ENCODE results near the gene XPNPEP2.

Gene XPNPEP2, protein sequence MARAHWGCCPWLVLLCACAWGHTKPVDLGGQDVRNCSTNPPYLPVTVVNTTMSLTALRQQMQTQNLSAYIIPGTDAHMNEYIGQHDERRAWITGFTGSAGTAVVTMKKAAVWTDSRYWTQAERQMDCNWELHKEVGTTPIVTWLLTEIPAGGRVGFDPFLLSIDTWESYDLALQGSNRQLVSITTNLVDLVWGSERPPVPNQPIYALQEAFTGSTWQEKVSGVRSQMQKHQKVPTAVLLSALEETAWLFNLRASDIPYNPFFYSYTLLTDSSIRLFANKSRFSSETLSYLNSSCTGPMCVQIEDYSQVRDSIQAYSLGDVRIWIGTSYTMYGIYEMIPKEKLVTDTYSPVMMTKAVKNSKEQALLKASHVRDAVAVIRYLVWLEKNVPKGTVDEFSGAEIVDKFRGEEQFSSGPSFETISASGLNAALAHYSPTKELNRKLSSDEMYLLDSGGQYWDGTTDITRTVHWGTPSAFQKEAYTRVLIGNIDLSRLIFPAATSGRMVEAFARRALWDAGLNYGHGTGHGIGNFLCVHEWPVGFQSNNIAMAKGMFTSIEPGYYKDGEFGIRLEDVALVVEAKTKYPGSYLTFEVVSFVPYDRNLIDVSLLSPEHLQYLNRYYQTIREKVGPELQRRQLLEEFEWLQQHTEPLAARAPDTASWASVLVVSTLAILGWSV
- total RNA-seq: 0.10 to 2.3 (median 0.49) reads per million in 9 experiments

DNA sequence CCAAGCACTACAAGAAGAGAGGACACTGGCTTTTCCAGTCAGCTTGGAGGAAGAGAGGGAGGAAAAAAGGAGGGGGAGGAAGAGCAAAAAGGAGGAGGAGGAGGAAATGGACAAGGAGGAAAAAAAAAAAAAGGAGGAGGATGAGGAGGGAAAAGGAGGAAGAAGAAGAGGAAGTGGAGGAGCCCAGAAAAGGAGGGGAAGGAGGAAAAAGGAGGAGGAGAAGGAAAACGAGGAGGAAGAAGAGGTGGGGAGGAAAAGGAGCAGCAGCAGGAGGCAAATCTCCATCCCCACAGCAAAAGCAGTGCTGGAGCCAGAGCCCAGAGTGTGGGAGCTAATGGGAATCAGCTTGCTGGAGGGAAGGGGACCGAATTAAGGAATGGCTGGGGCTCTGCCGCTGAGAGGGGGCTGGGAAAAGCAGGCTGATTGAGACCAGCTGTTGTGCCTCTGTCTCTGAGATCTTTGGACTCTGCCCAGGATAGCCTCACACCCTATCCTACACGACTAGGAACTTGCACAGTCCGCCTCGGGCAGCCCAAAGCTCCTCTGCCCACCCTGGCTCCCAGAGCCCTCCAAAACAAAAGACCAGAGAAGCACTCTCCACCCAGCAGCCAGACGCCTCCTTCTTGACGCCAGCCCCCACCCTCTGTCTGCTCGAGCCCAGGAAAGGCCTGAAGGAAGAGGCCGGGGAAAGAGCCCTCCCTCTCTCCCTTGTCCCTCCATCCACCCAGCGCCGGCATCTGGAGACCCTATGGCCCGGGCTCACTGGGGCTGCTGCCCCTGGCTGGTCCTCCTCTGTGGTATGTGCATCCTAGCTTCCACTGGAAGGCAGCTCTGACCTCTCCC, at the start of gene XPNPEP2:
Gene XPNPEP2 (plus strand): TSS at position 514 of the 843 bp plus-strand sequence. CDS start 235 bp downstream, at position 749.
- Mint-ChIP-seq H3K4me3 (no peak within 1 kb of the TSS), H3K4me1 (ENCODE audit: low read depth in 2 of 2) (peaks cover 12 to 21% of the 10 kb centered on the region in 2 donors), H3K36me3 (ENCODE audit: insufficient read depth) (no peaks in the 10 kb centered on the region), H3K27me3 (no peaks in the 10 kb centered on the region), H3K9me3 (no peaks in the 10 kb centered on the region), H3K27ac (no peak within 1 kb of the TSS)
- ATAC-seq (replicated peaks) (no peak), DNase-seq (no peak)

DNA sequence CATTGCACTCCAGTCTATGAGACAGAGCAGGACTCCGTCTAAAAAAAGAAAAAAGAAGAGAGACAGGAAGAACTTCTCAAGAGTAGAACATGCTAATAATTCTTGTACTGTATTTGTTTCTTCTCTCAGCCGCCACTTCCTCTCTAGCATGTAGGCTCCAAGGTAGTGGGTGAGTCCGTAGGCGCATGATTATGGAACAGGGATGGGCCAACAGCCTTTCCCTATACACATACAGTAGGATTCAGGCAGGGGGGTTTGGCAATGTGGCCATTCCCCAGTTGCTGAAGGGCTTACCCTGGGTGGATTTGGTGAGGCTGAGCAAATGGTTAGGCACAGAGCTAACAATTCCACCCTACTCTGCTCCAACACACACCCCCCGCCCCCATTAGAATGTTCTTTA, 49.0 kb upstream of the XPNPEP2 start:
- Mint-ChIP-seq H3K36me3 (ENCODE audit: insufficient read depth) (no peaks in the 10 kb centered on the region), H3K27me3 (no peaks in the 10 kb centered on the region), H3K27ac (no peak overlapping the region), H3K4me1 (ENCODE audit: low read depth in 2 of 2) (peaks cover 0 to 1% of the 10 kb centered on the region in 2 donors), H3K9me3 (no peaks in the 10 kb centered on the region), H3K4me3 (no peak overlapping the region)
- ATAC-seq (replicated peaks) (no peak), DNase-seq (no peak)

GRCh38 chrX:129690435-129690834, 48.3 kb upstream of the XPNPEP2 start:
- no peaks in the 10 kb centered on the region for H3K9me3 Mint-ChIP-seq
- ATAC-seq (replicated peaks): no peak

DNA sequence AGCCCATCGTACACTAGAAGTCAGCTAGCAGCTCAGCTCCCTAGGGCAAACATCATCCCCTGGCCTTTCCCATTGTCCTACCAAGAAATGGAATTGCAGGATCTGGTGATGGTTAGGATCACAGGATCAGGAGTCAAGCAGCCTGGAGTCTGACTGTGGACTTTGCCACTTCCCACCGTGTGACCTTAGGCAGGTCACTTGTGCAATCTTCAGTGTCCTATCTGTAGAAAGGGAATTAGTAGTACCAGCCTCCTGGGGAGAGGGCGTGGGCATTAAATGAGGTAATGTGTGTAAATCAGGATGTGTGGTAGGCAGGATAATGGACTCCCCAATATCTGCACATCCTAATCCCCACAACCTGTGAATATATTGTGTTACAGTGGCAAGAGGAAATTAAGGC, 45.4 kb upstream of the XPNPEP2 start:
- Mint-ChIP-seq H3K27me3 (no peaks in the 10 kb centered on the region), H3K27ac (no peak overlapping the region), H3K36me3 (ENCODE audit: insufficient read depth) (no peaks in the 10 kb centered on the region), H3K9me3 (no peaks in the 10 kb centered on the region), H3K4me1 (ENCODE audit: low read depth in 2 of 2) (peaks cover 0 to 1% of the 10 kb centered on the region in 2 donors), H3K4me3 (no peak overlapping the region)
- ATAC-seq (replicated peaks) (no peak), DNase-seq (no peak)

More at GRCh38 chrX:129690435-129690834, 48.3 kb upstream of the XPNPEP2 start:
- no peaks in the 10 kb centered on the region for H3K36me3 Mint-ChIP-seq (ENCODE audit: insufficient read depth)
- H3K27me3 Mint-ChIP-seq: no peaks in the 10 kb centered on the region
- no peak overlapping the region for H3K27ac Mint-ChIP-seq
- no peak for DNase-seq
- H3K4me1 Mint-ChIP-seq (ENCODE audit: low read depth in 2 of 2): peaks cover 0 to 1% of the 10 kb centered on the region in 2 donors
- H3K4me3 Mint-ChIP-seq: no peak overlapping the region

GRCh38 chrX:129694805-129695204, 44.0 kb upstream of the XPNPEP2 start:
- Mint-ChIP-seq H3K27ac (no peak overlapping the region), H3K4me3 (no peak overlapping the region), H3K27me3 (no peaks in the 10 kb centered on the region), H3K9me3 (no peaks in the 10 kb centered on the region), H3K4me1 (ENCODE audit: low read depth in 2 of 2) (no peaks in the 10 kb centered on the region), H3K36me3 (ENCODE audit: insufficient read depth) (no peaks in the 10 kb centered on the region)
- no peak for DNase-seq
- ATAC-seq (replicated peaks): no peak

GRCh38 chrX:129695535-129695934, 43.2 kb upstream of the XPNPEP2 start:
- no peaks in the 10 kb centered on the region for H3K4me1 Mint-ChIP-seq (ENCODE audit: low read depth in 2 of 2)
- no peak overlapping the region for H3K4me3 Mint-ChIP-seq
- H3K27me3 Mint-ChIP-seq: no peaks in the 10 kb centered on the region
- DNase-seq (no peak), ATAC-seq (replicated peaks) (no peak)
- H3K36me3 Mint-ChIP-seq (ENCODE audit: insufficient read depth): no peaks in the 10 kb centered on the region
- no peak overlapping the region for H3K27ac Mint-ChIP-seq
- H3K9me3 Mint-ChIP-seq: no peaks in the 10 kb centered on the region

- Mint-ChIP-seq H3K4me1 (ENCODE audit: low read depth in 2 of 2) (no peaks in the 10 kb centered on the region), H3K4me3 (no peak overlapping the region), H3K36me3 (ENCODE audit: insufficient read depth) (no peaks in the 10 kb centered on the region), H3K9me3 (no peaks in the 10 kb centered on the region), H3K27ac (no peak overlapping the region), H3K27me3 (no peaks in the 10 kb centered on the region)
- ATAC-seq (replicated peaks) (no peak), DNase-seq (no peak)
Observed at GRCh38 chrX:129695937-129696336, 42.8 kb upstream of the XPNPEP2 start.

- H3K36me3 Mint-ChIP-seq (ENCODE audit: insufficient read depth): no peaks in the 10 kb centered on the region
- H3K27ac Mint-ChIP-seq: no peak overlapping the region
- DNase-seq (no peak), ATAC-seq (replicated peaks) (no peak)
- no peak overlapping the region for H3K4me3 Mint-ChIP-seq
- H3K4me1 Mint-ChIP-seq (ENCODE audit: low read depth in 2 of 2): no peaks in the 10 kb centered on the region
- H3K9me3 Mint-ChIP-seq: no peaks in the 10 kb centered on the region
- H3K27me3 Mint-ChIP-seq: no peaks in the 10 kb centered on the region
Observed at GRCh38 chrX:129696463-129697155, 42.2 kb upstream of the XPNPEP2 start.

DNA sequence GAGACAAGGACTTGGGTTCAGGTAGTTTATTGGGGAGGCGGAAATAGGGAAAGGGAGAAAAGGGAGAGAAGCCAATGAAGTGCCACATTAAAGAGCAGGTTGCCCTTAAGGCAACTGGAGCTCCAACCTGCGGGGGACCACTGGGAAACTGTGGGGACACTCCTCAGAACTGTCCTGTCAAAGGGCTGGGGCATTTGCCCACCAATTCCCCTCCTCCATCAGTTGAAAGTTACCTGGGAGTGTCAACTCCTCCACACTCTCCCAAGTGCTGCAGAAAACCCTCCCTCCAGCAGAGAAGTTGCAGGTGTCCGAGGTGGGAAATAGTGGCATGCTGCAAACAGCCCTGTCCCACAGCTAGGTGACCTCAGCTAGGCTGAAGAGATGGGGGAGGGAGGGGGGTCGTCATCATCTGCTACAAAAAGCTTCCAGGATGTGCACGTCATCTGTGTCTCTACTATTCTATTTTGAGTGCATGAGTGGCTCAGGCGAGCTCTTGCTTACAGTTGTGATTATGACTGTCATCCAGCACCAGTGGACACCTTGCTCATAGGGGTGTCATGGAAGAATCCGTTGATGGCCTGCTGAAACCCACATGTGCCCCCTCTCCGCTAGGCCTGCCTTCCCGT, 41.5 kb upstream of the XPNPEP2 start:
- Mint-ChIP-seq H3K27me3 (no peaks in the 10 kb centered on the region), H3K4me1 (ENCODE audit: low read depth in 2 of 2) (no peaks in the 10 kb centered on the region), H3K4me3 (no peak overlapping the region), H3K36me3 (ENCODE audit: insufficient read depth) (no peaks in the 10 kb centered on the region), H3K9me3 (no peaks in the 10 kb centered on the region), H3K27ac (no peak overlapping the region)
- ATAC-seq (replicated peaks) (no peak), DNase-seq (no peak)

DNA sequence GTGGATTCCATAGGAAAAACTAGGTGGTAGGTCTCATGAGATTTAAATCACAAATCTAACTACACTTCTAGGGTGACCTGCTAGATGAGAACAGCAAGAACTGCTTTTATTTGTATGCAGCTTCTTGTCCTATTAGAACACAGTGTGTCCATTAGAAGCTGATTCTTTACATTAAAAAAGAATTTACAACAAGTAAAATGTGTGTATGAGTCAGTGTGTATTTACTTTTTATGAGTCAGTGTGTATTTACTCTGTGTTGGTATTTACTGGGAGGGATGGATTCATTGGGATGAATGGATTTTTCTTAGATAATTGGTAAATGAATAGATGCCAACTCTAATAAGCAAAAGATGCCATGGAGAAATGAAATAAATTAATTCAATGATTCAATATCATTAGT, 40.6 kb upstream of the XPNPEP2 start:
- no peak overlapping the region for H3K4me3 Mint-ChIP-seq
- ATAC-seq (replicated peaks) (no peak), DNase-seq (no peak)
- no peaks in the 10 kb centered on the region for H3K27me3 Mint-ChIP-seq
- no peaks in the 10 kb centered on the region for H3K4me1 Mint-ChIP-seq (ENCODE audit: low read depth in 2 of 2)
- no peak overlapping the region for H3K27ac Mint-ChIP-seq
- no peaks in the 10 kb centered on the region for H3K36me3 Mint-ChIP-seq (ENCODE audit: insufficient read depth)
- H3K9me3 Mint-ChIP-seq: no peaks in the 10 kb centered on the region

DNA sequence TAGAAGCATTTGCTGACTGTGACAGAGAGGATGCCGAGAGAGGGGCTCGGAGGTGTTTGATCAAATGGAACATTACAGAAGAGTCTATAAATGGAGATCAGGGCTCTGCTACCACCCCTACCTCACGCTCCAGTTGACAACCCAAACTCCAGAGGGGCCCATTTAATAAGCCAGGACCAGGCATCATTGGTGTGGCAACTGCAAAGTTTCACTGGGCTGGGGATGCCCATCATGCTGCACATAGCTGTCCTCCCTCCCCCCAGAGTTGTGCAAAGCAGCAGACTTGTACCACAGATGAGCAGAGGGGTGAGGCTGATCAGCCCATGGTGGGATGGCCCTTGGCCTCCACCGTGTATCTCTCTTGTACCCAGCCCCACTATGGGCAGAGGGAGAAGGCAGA, 38.2 kb upstream of the XPNPEP2 start:
- no peak overlapping the region for H3K4me3 Mint-ChIP-seq
- no peak overlapping the region for H3K27ac Mint-ChIP-seq
- H3K4me1 Mint-ChIP-seq (ENCODE audit: low read depth in 2 of 2): no peaks in the 10 kb centered on the region
- DNase-seq (no peak), ATAC-seq (replicated peaks) (no peak)
- H3K27me3 Mint-ChIP-seq: no peaks in the 10 kb centered on the region
- H3K9me3 Mint-ChIP-seq: no peaks in the 10 kb centered on the region
- no peaks in the 10 kb centered on the region for H3K36me3 Mint-ChIP-seq (ENCODE audit: insufficient read depth)

DNA sequence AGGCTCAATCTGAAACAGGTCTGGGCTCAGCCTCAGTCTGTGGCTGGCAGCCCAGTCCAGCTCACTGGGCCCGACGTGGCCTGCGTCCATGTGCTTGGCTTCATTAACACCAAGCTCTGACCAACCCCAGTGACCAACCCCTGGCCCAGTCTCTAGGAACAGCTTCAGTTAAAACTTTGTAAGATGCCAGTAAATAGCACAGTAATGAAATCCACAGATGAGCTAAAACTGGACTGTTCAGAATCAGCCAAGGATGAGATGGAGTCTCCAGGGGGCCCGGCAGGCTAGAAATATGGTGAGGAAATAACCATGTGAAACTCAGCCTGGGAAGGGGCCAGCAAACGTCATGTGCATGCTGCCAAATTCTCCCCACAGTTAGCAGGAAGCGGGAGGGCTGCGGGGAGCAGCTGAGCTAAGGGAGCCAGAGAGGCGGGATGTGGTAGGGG, 37.1 kb upstream of the XPNPEP2 start:
- Mint-ChIP-seq H3K27me3 (no peaks in the 10 kb centered on the region), H3K4me3 (no peak overlapping the region), H3K36me3 (ENCODE audit: insufficient read depth) (no peaks in the 10 kb centered on the region), H3K9me3 (no peaks in the 10 kb centered on the region), H3K4me1 (ENCODE audit: low read depth in 2 of 2) (no peaks in the 10 kb centered on the region), H3K27ac (no peak overlapping the region)
- DNase-seq (no peak), ATAC-seq (replicated peaks) (no peak)

GRCh38 chrX:129704491-129704890, 34.3 kb upstream of the XPNPEP2 start:
- Mint-ChIP-seq H3K4me1 (ENCODE audit: low read depth in 2 of 2) (peaks cover 0 to 4% of the 10 kb centered on the region in 2 donors), H3K27ac (no peak overlapping the region), H3K36me3 (ENCODE audit: insufficient read depth) (no peaks in the 10 kb centered on the region), H3K27me3 (peaks cover 0 to 11% of the 10 kb centered on the region in 2 donors), H3K9me3 (no peaks in the 10 kb centered on the region), H3K4me3 (no peak overlapping the region)
- ATAC-seq (replicated peaks): no peak
- DNase-seq: no peak
